MM.1S (cell line): ENCODE measurements around the gene EIF6.

Source experiments
- EZH2 ChIP-seq: fragments of 300-600 bp; sonication (generic); optimal IDR thresholded peaks from 2 replicates; pipeline ENCODE3; 2017; ENCODE audit warnings: low read depth, mild to moderate bottlenecking, antibody characterized with exemption, low read length, mixed read lengths
- EZH2phosphoT487 ChIP-seq: fragments of 300-600 bp; sonication (generic); IDR thresholded peaks from 2 replicates; pipeline ENCODE4 v1.6.1; 2018; ENCODE audit warnings: antibody characterized with exemption, low read length
- TF ChIP-seq, protein P1 (sequence below): fragments of 300-600 bp; sonication (generic); IDR thresholded peaks from 2 replicates; pipeline ENCODE4 v1.5.1; 2016; ENCODE audit warnings: antibody characterized with exemption, low read length, mixed read lengths

DNA sequence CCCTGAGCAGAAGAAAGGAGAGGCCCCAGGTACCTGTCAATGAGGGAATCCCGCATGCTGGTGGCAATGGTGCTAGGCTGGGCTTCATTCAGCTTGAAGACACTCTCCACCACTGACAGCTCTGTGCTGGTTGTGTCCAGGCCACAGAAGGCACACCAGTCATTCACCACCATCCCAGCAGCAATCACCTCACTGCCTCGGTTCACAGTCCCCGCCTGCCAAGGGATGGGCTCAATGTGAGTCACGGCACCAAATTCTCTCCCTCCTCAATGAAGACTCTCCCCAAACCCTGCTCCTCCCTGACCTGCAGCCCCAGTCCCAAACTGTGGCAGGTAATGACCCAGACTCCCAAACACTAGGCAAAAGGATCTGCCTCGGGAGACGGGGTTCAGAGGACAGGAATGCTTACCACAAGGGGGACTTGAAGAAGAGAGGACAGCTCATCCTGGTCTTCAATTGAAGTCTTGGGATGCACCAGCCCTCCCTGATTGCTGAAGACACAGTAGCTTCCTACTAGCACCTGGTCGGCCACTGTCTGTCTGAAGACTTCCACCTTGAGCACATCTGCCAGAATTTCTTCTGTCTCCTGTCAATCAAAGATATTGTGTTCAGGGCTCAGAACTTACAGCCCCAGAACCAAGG, 4.9 kb downstream of the EIF6 start:
- TF ChIP-seq, protein P1, sequence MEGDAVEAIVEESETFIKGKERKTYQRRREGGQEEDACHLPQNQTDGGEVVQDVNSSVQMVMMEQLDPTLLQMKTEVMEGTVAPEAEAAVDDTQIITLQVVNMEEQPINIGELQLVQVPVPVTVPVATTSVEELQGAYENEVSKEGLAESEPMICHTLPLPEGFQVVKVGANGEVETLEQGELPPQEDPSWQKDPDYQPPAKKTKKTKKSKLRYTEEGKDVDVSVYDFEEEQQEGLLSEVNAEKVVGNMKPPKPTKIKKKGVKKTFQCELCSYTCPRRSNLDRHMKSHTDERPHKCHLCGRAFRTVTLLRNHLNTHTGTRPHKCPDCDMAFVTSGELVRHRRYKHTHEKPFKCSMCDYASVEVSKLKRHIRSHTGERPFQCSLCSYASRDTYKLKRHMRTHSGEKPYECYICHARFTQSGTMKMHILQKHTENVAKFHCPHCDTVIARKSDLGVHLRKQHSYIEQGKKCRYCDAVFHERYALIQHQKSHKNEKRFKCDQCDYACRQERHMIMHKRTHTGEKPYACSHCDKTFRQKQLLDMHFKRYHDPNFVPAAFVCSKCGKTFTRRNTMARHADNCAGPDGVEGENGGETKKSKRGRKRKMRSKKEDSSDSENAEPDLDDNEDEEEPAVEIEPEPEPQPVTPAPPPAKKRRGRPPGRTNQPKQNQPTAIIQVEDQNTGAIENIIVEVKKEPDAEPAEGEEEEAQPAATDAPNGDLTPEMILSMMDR: no peak
- no peak for TF ChIP-seq EZH2phosphoT487
- TF ChIP-seq EZH2: no peak
